GM10248 (cell line): ENCODE measurements around the gene CACNA1C.

Experiments used
- CTCF ChIA-PET: fragments of 300-600 bp; sonication (Branson Sonifier 250); formaldehyde crosslinking; extraction: SDS; loops from one replicate; lab custom pipeline; 2021; ENCODE audit warnings: antibody characterized with exemption; lab: Yijun Ruan, JAX
- POLR2A ChIA-PET: fragments of 350-650 bp; sonication (Branson Sonifier 250); formaldehyde crosslinking; extraction: SDS; loops from one replicate; lab custom pipeline; 2020; ENCODE audit warnings: antibody characterized with exemption; lab: Yijun Ruan, JAX
- DNase-seq: peaks from one replicate; pipeline ENCODE4 v3.0.0; 2012; ENCODE audit errors: extremely low spot score
- TF ChIP-seq, protein P1 (sequence below): IDR thresholded peaks from 2 replicates; pipeline ENCODE4 v1.5.1; 2012; ENCODE audit warnings: mild to moderate bottlenecking, low read depth; ENCODE audit errors: extremely low read depth, missing control alignments, control extremely low read depth

The CACNA1C gene

DNA sequence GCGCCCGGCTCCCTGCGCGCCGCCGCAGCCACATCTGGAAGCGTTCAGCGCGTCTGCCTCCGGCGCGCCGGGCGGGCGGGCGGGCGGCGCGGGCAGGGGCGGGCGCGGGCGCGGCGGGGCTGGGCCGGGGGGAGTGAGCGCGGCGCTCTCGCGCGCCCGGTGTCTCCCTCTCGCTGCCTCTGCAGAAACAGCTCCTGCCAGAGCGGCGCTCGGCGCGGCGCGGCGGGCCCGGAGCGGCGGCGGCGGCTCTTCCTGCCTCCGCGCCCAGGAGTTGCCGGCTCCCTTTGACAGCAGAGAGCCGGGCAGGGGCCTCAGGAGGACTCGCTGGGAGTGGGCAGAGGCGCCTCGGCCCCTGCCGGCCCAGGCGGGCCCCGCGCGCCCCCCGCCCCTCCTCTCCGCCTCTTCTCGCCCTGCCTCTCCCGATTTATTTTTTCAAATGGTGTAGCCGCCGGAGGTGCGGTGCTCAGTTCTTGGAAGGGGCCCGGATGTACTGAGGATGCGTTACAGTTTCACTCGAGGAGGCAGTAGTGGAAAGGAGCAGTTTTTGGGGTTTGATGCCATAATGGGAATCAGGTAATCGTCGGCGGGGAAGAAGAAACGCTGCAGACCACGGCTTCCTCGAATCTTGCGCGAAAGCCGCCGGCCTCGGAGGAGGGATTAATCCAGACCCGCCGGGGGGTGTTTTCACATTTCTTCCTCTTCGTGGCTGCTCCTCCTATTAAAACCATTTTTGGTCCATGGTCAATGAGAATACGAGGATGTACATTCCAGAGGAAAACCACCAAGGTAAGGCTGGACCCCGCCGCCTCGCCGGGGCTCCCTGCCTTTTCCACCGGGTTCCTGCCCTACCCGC is at the start of gene CACNA1C:
Gene CACNA1C, plus strand, starts transcription at position 162 of the 853 bp plus-strand sequence. Its CDS starts 576 bp downstream, at position 738.
- CTCF ChIA-PET, result no interaction called here
- POLR2A ChIA-PET, result no interaction called here
- TF ChIP-seq, protein P1, sequence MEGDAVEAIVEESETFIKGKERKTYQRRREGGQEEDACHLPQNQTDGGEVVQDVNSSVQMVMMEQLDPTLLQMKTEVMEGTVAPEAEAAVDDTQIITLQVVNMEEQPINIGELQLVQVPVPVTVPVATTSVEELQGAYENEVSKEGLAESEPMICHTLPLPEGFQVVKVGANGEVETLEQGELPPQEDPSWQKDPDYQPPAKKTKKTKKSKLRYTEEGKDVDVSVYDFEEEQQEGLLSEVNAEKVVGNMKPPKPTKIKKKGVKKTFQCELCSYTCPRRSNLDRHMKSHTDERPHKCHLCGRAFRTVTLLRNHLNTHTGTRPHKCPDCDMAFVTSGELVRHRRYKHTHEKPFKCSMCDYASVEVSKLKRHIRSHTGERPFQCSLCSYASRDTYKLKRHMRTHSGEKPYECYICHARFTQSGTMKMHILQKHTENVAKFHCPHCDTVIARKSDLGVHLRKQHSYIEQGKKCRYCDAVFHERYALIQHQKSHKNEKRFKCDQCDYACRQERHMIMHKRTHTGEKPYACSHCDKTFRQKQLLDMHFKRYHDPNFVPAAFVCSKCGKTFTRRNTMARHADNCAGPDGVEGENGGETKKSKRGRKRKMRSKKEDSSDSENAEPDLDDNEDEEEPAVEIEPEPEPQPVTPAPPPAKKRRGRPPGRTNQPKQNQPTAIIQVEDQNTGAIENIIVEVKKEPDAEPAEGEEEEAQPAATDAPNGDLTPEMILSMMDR, result no peak
- peak; percentile 35 for DNase-seq

DNA sequence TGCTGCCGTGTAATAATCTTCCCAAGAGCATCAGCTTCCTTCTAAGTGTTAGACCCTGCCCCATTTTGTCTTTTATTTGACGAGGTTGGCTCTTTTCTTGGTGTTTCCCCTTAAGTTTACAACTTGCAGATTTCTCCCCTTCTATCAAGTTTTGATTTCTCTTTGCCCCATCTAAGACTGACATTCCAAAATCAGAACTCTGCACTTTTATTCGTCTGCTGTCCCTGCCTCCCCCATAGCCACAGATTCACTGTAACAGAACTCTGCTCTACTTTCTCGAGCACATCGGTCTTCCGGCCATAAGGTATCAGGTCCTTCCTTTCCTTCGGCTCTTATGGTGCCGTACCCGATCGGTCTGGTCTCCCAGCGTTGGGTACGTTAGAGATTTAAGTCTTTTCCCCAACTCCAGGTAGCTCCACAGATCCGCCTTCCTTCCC is 49.1 kb upstream of the CACNA1C start:
- ChIA-PET POLR2A (no interaction called here), CTCF (interaction anchor here (1.4 to 1.5 kb wide), 2 partner anchors 12 to 32 kb away, joined by 3 to 5 read pairs; no protein-coding TSS in a partner anchor)
- DNase-seq, result no peak
- TF ChIP-seq, protein P1, result no peak

DNA sequence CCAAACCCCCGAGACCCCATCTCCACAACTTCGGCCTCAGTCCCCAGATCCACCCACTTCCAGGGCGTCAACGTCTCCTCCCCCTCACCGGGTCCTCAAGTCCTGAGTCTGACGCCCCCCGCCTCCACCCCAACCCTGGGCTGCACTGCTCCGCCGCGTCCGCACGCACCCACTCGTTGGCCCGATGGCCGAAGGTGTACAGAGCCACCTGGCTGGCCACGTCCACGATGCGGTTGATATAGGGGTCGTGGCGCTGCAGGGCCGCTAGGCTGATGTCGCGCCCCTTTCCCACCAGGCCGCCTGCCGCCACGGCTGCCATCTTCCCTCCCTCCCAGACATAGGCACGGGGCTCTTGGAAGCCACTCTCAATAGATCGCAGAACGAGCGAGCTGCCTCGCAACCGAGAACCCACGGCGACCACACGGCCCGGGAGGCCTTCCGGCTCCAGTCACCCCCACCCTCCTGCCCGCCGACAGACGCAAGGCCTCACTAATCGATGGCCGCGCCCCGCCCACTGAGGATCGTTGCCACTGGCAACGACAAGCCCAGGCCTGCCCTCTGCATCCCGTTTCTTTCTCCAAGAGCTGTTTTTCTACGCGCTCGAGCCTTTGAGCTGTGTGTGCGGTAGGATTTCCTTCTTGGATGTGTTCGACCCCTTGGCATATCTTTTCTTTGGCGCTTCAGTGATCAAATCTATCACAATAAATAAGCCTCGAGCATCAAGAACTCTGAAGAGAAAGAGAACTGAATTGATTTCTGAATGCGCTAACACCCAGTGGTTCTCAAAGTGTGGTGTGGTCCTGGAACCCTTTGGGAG is 48.5 kb upstream of the CACNA1C start, which contains the start of gene DCP1B:
Gene DCP1B, minus strand, starts transcription at position 345 of the 817 bp plus-strand sequence. Its CDS starts 26 bp downstream, at position 319.
- DNase-seq, result peak; percentile 94
- TF ChIP-seq, protein P1, result no peak
- POLR2A ChIA-PET, result no interaction called here
- CTCF ChIA-PET, result interaction anchor here (1.3 to 1.5 kb wide), 3 partner anchors 11 to 32 kb away, joined by 3 to 5 read pairs (median 3); no protein-coding TSS in a partner anchor

DNA sequence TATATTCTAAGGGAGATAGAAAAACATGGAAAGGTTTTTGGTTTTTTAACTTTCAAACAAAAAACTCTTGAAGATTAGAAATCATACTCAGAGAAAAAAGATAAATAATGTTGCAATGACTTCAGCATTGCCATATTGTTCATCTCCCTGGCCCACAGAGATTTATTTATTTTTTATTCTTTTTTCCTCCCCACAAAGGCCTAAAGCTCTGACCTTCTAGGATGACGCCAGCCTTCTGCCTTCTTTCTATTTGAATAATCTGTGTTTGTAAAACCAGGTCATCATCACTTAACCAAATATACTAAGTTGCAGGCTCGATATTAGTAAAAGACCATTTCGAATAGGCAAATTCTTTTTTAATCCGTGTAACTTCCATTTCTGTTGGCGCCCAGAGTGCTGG is 44.1 kb upstream of the CACNA1C start:
- ChIA-PET CTCF (interaction anchor here (0.9 to 3.2 kb wide), 3 partner anchors 9 to 26 kb away, joined by 3 to 10 read pairs (median 8); no protein-coding TSS in a partner anchor), POLR2A (no interaction called here)
- no peak for DNase-seq
- TF ChIP-seq, protein P1, result no peak

DNA sequence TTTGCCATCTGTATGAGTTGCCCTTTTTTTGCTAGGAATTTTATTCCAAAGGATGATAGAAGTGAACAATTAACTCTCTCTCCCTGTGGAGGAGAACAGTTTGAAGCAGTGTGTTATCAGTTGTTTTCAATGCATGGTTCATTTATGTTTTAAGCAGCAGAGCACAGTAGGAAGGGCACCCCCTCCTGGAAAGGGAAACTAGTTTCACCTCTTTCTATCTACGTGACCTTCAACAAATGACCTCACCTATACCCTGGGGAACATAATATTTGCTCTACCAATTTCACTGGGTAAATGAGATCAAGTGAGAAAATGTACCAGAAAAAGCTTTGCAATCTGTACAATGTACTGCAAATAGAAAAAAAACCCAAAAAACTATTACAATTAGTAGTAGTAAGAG is 43.2 kb upstream of the CACNA1C start:
- ChIA-PET POLR2A (no interaction called here), CTCF (interaction anchor here (1.2 to 3.2 kb wide), 5 partner anchors 10 to 70 kb away, joined by 3 to 10 read pairs (median 7); no protein-coding TSS in a partner anchor)
- DNase-seq, result no peak
- TF ChIP-seq, protein P1, result no peak
